ENCODE measurements around the gene MORN2.

The MORN2 gene

DNA sequence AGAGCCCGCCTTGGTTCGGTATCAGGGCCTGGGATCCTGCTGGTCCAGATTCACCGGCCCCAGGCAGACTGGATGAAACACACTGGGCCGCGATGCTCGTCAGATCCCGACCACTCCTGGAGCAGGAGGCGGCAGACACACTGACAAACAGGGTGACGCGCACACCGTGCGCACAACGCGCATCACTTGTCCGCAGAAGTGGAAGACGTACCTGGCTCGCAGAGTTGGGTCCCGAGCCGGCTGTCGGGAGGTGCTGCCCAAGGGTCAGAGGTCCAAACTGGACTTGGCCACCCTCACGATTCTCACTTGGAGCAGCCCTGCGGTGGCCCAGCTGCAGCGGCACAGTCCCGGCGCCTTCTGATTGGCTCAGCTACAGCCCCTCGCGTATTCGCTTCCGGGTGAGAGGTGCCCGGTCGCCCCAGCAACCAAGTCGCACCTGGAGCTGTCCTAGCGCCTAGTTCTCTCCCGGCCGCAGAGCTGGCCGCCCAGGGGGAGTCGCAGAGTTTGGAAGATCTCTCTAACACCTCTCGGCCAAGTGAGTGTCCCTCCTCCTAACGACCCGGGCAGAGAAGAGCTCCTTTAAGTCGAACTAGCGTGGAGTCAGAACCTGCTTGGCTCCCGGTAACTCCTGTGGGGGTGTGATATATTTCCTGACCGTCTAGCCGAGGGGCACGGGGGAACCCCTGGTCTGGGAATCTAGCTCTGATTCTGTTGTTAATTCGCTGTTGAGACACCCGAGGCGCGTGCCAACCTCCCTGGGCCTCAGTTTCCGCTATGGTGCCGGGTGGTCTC, at the start of gene MORN2, which contains the start of gene DHX57:
Gene MORN2 (plus strand): TSS at position 401 of the 792 bp plus-strand sequence.
Gene DHX57 (minus strand): TSS at position 359 of the 792 bp plus-strand sequence. CDS start 7,529 bp downstream, outside the sequence.
- peak; percentile 20 for DNase-seq (ENCODE audit: extremely low read depth, low read depth)
- TF ChIP-seq, protein P1, sequence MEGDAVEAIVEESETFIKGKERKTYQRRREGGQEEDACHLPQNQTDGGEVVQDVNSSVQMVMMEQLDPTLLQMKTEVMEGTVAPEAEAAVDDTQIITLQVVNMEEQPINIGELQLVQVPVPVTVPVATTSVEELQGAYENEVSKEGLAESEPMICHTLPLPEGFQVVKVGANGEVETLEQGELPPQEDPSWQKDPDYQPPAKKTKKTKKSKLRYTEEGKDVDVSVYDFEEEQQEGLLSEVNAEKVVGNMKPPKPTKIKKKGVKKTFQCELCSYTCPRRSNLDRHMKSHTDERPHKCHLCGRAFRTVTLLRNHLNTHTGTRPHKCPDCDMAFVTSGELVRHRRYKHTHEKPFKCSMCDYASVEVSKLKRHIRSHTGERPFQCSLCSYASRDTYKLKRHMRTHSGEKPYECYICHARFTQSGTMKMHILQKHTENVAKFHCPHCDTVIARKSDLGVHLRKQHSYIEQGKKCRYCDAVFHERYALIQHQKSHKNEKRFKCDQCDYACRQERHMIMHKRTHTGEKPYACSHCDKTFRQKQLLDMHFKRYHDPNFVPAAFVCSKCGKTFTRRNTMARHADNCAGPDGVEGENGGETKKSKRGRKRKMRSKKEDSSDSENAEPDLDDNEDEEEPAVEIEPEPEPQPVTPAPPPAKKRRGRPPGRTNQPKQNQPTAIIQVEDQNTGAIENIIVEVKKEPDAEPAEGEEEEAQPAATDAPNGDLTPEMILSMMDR (IDR thresholded peaks at IDR 0.05; ENCODE audit: low read depth, low read length), result no peak

DNA sequence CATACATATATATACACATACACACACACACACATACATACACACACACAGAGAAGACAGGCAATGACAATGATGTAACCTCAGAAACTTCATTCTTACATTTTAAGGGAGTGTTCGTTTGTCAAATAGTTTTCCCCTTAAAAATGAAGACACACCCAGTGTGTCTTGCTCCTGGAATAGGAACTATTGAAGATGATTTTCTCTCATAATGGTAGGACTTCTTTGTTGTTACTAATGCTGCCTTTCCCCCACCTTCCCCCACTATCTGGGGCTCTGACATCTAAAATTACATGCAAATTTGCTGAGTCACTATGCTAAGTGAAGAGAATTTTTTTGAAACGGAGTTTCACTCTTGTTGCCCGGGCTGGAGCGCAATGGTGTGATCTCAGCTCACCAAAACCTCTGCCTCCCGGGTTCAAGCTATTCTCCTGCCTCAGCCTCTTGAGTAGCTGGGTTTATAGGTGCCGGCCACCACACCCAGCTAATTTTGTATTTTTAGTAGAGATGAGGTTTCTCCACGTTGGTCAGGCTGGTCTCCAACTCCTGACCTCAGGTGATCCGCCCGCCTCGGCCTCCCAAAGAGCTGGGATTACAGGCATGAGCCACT, 48.1 kb upstream of the MORN2 start:
- peak; percentile 57 for DNase-seq (ENCODE audit: extremely low read depth, low read depth)

DNA sequence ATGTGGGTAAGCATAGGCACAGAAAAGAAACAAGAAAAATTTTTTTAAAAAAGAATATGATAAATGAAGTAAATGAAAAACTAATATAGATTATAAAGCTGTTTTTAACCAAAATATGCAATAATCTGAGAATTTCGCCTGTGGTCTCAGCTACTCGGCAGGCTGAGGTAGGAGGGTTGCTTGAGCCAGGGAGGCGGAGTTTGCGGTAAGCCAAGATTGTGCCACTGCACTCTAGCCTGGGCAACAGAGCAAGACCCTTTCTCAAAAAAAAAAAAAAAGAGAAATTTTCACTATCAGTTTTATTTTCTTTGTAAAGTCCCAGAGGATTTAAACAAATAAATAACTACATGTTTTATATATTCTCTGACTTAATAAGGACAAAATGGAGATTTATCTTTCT, 47.3 kb upstream of the MORN2 start:
- TF ChIP-seq, protein P1 (IDR thresholded peaks at IDR 0.05; ENCODE audit: low read depth, low read length), result no peak
- no peak for DNase-seq (ENCODE audit: extremely low read depth, low read depth)

DNA sequence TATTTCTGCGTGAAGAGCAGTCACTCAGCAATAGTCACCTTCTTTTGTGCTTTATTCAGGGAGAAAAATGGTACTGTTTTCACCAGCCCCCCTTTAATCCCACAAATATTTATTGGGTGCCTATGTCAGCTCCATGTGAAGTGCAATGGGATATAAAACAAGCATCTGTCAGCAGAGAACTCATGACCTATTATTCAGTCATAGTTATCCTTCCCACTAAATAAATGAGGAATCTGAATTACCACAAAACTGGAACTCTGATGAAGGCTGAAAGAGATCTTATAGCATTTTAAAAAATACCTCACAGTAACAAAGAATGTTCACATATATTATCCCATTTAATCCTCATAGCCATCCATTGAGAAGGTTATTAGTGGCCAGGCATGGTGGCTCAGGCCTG, 45.8 kb upstream of the MORN2 start:
- TF ChIP-seq, protein P1 (IDR thresholded peaks at IDR 0.05; ENCODE audit: low read depth, low read length), result no peak
- no peak for DNase-seq (ENCODE audit: extremely low read depth, low read depth)

DNA sequence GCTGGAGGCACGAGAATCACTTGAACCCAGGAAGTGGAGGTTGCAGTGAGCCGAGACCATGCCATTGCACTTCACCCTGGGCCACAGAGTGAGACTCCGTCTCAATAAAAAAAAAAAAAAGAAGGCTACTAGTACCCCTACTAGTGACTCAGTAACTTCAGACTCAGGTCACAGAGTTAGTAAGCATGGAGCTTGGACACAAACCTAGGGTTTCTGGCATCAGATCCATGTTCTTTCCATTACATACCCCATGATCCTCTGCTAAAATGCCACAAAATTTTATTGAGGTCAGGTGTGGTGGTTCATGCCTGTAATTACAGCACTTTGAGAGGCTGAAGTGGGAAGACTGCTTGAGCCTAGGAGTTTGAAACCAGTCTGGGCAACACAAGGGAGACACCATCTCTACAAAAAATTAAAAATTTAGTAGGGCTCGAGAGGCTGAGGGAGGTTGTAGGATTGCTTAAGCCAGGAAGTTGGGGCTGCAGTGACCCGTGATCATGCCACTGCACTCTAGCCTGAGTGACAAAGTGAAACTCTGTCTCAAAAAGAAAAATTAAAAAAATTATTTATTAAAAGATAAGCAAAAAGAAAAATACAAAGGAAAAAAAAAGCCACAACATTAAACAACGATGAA, 45.1 kb upstream of the MORN2 start:
- no peak for DNase-seq (ENCODE audit: extremely low read depth, low read depth)
- TF ChIP-seq, protein P1 (IDR thresholded peaks at IDR 0.05; ENCODE audit: low read depth, low read length), result no peak

DNA sequence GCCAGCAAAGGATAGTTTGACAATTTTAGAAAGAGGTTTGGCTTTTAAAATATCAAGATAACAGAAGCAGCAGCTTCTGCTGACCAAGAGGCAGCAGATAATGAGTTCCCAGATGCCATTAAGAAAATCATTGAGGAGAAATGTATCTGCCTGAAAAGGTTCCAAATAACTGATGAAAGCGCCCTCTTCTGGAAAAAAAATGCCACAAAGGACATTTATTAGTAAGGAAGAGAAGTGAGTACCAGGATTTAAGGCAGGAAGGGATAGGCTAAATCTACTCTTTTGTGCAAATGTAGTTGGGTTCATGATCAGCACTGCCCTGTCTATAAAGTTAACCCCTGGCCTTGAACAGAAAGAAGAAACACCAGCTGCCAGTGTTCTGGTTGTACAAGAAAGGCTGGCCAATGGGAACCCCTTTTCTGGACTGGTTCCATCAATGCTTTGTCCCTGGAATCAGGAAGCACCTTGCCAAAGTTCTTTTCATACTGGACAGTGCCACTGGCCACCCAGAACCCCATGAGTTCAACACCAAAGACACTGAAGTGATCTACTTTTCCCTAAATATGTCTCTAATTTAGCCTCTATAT, 40.7 kb upstream of the MORN2 start:
- TF ChIP-seq, protein P1 (IDR thresholded peaks at IDR 0.05; ENCODE audit: low read depth, low read length), result peak; percentile 40
- no peak for DNase-seq (ENCODE audit: extremely low read depth, low read depth)

DNA sequence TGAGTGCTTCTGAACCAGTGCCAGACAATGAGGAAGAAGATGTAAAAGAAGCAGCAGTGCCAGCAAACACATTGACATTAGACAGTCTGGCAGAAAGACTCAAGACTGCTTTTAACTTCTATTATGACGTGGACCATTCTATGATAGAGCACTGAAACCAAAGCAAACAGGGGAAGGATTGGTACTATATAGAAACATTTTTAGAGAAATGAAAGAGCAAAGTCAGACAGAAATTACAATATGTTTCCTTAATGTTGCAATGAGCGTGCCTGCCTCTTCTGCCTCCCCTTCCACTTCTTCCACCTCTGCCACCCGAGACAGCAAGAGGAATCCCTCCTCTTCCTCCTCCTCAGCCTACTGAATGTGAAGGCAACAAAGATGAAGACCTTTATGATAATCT, 39.8 kb upstream of the MORN2 start:
- TF ChIP-seq, protein P1 (IDR thresholded peaks at IDR 0.05; ENCODE audit: low read depth, low read length), result no peak
- DNase-seq (ENCODE audit: extremely low read depth, low read depth), result no peak

Data from AG09319 (cell line).